B cell (primary cell): ENCODE measurements around the gene NPAS2. TPM values are rescaled to one million over a fixed set of nuclear protein-coding genes. Genes with fewer than 3 reads are reported as not detected.

Source experiments
- ATAC-seq: fragments of 200-7000 bp; cut with Tn5 transposase; one replicate; pipeline ENCODE4 v1.10.0; 2021; ENCODE audit warnings: low read depth, mild to moderate bottlenecking, moderate number of reproducible peaks, moderate library complexity
- CTCF ChIA-PET: fragments of 350-600 bp; sonication (Branson Sonifier 250); formaldehyde crosslinking; loops from one replicate; lab custom pipeline; 2021; ENCODE audit warnings: antibody characterized with exemption, inconsistent platforms; lab: Charles Lee
- POLR2A ChIA-PET: fragments of 350-600 bp; sonication (Branson Sonifier 250); formaldehyde crosslinking; loops from one replicate; lab custom pipeline; 2021; ENCODE audit warnings: antibody characterized with exemption; lab: Charles Lee
- DNase-seq: peaks from one replicate; pipeline ENCODE4 v3.0.0; 2013
- H2AFZ ChIP-seq: 2 replicates; pipeline ENCODE4 v1.6.1; 2012; ENCODE audit warnings: mild to moderate bottlenecking, low read depth, low read length; ENCODE audit not compliant: insufficient read depth, poor library complexity, severe bottlenecking
- H3K27ac ChIP-seq, 2 donors: 1 replicate in 1 of 2; 2 replicates in 1 of 2; pipeline ENCODE4 v1.5.1; 2012 to 2013; ENCODE audit warnings: low read length in 2 of 2, mild to moderate bottlenecking in 2 of 2, moderate library complexity in 1 of 2
- H3K27me3 ChIP-seq, 4 experiments: fragments of 200-600 bp in 1 of 4; sonication (generic) in 1 of 4; replicated peaks in 1 of 4; 1 replicate in 2 of 4; 2 replicates in 2 of 4; pipeline versions ENCODE4 v1.6.1 to v1.7.0; 2013 to 2016; ENCODE audit warnings: low read length in 3 of 4, mild to moderate bottlenecking in 2 of 4, mixed read lengths in 1 of 4, moderate library complexity in 1 of 4; ENCODE audit not compliant: insufficient read depth in 4 of 4, control insufficient read depth in 3 of 4; ENCODE audit errors: control extremely low read depth in 1 of 4
- H3K36me3 ChIP-seq, 2 experiments: replicated peaks in 1 of 2; 1 replicate in 1 of 2; 2 replicates in 1 of 2; pipeline versions ENCODE4 v1.6.1 to v1.7.1; 2013; ENCODE audit warnings: low read length in 1 of 2; ENCODE audit not compliant: insufficient read depth in 2 of 2, control insufficient read depth in 1 of 2; ENCODE audit errors: control extremely low read depth in 1 of 2, extremely low read depth in 1 of 2
- H3K4me1 ChIP-seq, 2 donors: fragments of 200-600 bp in 1 of 2; sonication (generic) in 1 of 2; 1 replicate in 1 of 2; 2 replicates in 1 of 2; pipeline versions ENCODE4 v1.5.1 to v1.6.1; 2013 to 2017; ENCODE audit warnings: low read length in 2 of 2; ENCODE audit not compliant: control insufficient read depth in 2 of 2, insufficient read depth in 2 of 2
- H3K4me2 ChIP-seq: replicated peaks from 2 replicates; pipeline ENCODE3; 2012; ENCODE audit warnings: mild to moderate bottlenecking, low read depth, low read length; ENCODE audit not compliant: poor library complexity, severe bottlenecking
- H3K4me3 ChIP-seq, 5 experiments: fragments of 200-600 bp in 1 of 5; sonication (generic) in 1 of 5; 1 replicate in 3 of 5; 2 replicates in 2 of 5; pipeline versions ENCODE4 v1.5.1 to v1.7.0; 2011 to 2016; ENCODE audit warnings: low read length in 4 of 5, mild to moderate bottlenecking in 4 of 5, low read depth in 2 of 5, control low read depth in 1 of 5, moderate library complexity in 1 of 5; ENCODE audit not compliant: insufficient read depth in 1 of 5; ENCODE audit errors: control extremely low read depth in 1 of 5, extremely low read depth in 1 of 5
- H3K79me2 ChIP-seq: fragments of 200-600 bp; sonication (generic); one replicate; pipeline ENCODE4 v1.6.0; 2016; ENCODE audit warnings: low read length; ENCODE audit not compliant: control insufficient read depth, insufficient read depth
- H3K9ac ChIP-seq: fragments of 200-600 bp; sonication (generic); 2 replicates; pipeline ENCODE4 v1.6.1; 2017; ENCODE audit warnings: mild to moderate bottlenecking, low read length, moderate library complexity
- H3K9me3 ChIP-seq, 3 donors: one replicate each; pipeline versions ENCODE4 v1.6.1 to v1.7.1; 2013; ENCODE audit warnings: low read length in 2 of 3; ENCODE audit not compliant: control insufficient read depth in 2 of 3, insufficient read depth in 1 of 3; ENCODE audit errors: control extremely low read depth in 1 of 3
- H4K20me1 ChIP-seq: 2 replicates; pipeline ENCODE4 v1.6.0; 2012; ENCODE audit warnings: mild to moderate bottlenecking, low read length; ENCODE audit not compliant: insufficient read depth, control insufficient read depth, poor library complexity, severe bottlenecking
- H3K27ac Mint-ChIP-seq: one replicate; pipeline ENCODE4 v1.8.0; 2021; ENCODE audit warnings: mixed read lengths
- H3K27me3 Mint-ChIP-seq: one replicate; pipeline ENCODE4 v1.8.0; 2021; ENCODE audit warnings: mixed read lengths
- H3K4me1 Mint-ChIP-seq: one replicate; pipeline ENCODE4 v1.8.0; 2021; ENCODE audit warnings: mixed read lengths
- H3K4me3 Mint-ChIP-seq: one replicate; pipeline ENCODE4 v1.8.0; 2021; ENCODE audit warnings: mixed read lengths
- H3K9me3 Mint-ChIP-seq: one replicate; pipeline ENCODE4 v1.8.0; 2022; ENCODE audit warnings: mixed read lengths; ENCODE audit not compliant: insufficient read depth
- CTCF ChIP-seq: fragments of 200-600 bp; IDR thresholded peaks from one replicate; pipeline ENCODE4 v1.8.0; 2022; ENCODE audit warnings: antibody characterized with exemption, mild to moderate bottlenecking
- EZH2 ChIP-seq: IDR thresholded peaks from 2 replicates; pipeline ENCODE4 v1.6.1; 2012; ENCODE audit warnings: borderline replicate concordance, low read depth, mild to moderate bottlenecking, moderate library complexity, low read length; ENCODE audit not compliant: insufficient read depth, poor library complexity, severe bottlenecking
- WGBS: methylation state at CpG from one replicate; pipeline ENCODE4 v1.1.5; 2013; ENCODE audit warnings: missing lambda C conversion rate; ENCODE audit not compliant: insufficient coverage; 5-methylcytosine and 5-hydroxymethylcytosine counted together
- intact Hi-C: fragments of 100-400 bp; cut with micrococcal nuclease; formaldehyde crosslinking; loops from one replicate; pipeline ENCODE4 v1.10.0; 2022
- polyA plus RNA-seq: library from polyadenylated mRNA; depleted of rRNA; stranded (reverse); fragments of >200 nt; gene quantifications from 2 replicates; pipeline ENCODE4 v1.2.3, GENCODE V29; 2012
- total RNA-seq, 2 donors: library from RNA; stranded (reverse); fragments of 120-200 nt in 1 of 2; gene quantifications; 1 replicate in 1 of 2; 2 replicates in 1 of 2; pipeline versions ENCODE4 v1.2.3 to v1.2.4, GENCODE V29; 2013 to 2022

NPAS2 gene
- total and polyA plus RNA-seq, 2 donors (not counting 1 experiment from before 2014, with no cell fraction given): not detected

- Mint-ChIP-seq H3K27me3 (peaks cover 35% of the 10 kb centered on the region), H3K4me1 (no peaks in the 10 kb centered on the region), H3K27ac (no peak overlapping the region), H3K9me3 (peaks cover 9% of the 10 kb centered on the region), H3K4me3 (no peak overlapping the region)
- Histone ChIP-seq H3K79me2 (no peaks in the 10 kb centered on the region), H3K27me3 (peaks cover 0 to 8% (median 4%) of the 10 kb centered on the region in 4 experiments), H3K9ac (no peak overlapping the region), H3K4me1 (no peaks in the 10 kb centered on the region), H3K4me3 (no peak overlapping the region), H3K36me3 (no peaks in the 10 kb centered on the region), H2AFZ (no peak overlapping the region), H3K27ac (no peak overlapping the region), H3K9me3 (peaks cover 0 to 3% (median 0%) of the 10 kb centered on the region in 3 donors), H4K20me1 (no peaks in the 10 kb centered on the region), H3K4me2 (no peak overlapping the region)
- no peak for DNase-seq
- POLR2A ChIA-PET: no interaction called here
- intact Hi-C loops: no loop called here
- TF ChIP-seq CTCF (no peak), EZH2 (no peak)
- CTCF ChIA-PET: no interaction called here
- no CpG with 5 or more reads among the region's 2 CpGs for WGBS
- ATAC-seq: no peak
These were observed 6.6 kb downstream of the NPAS2 start for GRCh38 chr2:100826494-100826893.

DNA sequence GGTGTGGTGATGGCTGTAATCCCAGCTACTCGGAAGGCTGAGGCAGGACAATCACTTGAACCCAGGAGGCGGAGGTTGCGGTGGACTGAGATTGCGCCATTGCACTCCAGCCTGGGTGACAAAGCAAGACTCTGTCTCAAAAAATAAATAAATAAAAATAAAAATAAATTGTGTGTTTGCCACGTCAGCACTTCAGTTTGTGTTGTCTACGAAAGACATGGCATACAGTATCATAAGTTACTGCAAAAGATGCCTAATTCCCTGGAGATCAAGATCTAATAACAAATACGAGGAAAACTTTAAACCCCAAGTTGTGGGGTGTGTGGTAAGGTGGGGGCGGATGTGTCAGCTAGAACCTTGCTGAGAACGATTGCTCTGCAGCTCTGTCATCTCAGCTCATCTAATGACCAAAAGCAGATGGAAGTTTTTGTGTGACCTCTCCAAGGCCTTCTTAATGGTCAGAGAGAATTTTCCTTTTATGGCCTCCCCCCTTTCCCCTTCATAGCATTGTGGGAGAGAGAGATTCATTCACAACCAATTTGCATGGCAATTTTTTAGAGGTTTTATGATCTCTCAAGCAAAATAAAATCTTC lies 11.3 kb downstream of the NPAS2 start:
- ChIA-PET CTCF (no interaction called here), POLR2A (no interaction called here)
- no peaks in the 10 kb centered on the region for H3K4me1 Mint-ChIP-seq
- peaks cover 30% of the 10 kb centered on the region for H3K27me3 Mint-ChIP-seq
- no peak overlapping the region for H3K9ac ChIP-seq
- H4K20me1 ChIP-seq: no peaks in the 10 kb centered on the region
- H3K27ac ChIP-seq: no peak overlapping the region
- H3K27me3 ChIP-seq: peaks cover 0 to 16% (median 3%) of the 10 kb centered on the region in 4 experiments
- H3K4me1 ChIP-seq: no peaks in the 10 kb centered on the region
- no peak overlapping the region for H2AFZ ChIP-seq
- H3K9me3 ChIP-seq: peaks cover 0 to 3% (median 0%) of the 10 kb centered on the region in 3 donors
- no peak overlapping the region for H3K27ac Mint-ChIP-seq
- no peak overlapping the region for H3K4me3 Mint-ChIP-seq
- no peak overlapping the region for H3K4me2 ChIP-seq
- WGBS: 100% methylated on average over 1 of the region's 9 CpGs
- DNase-seq (no peak), ATAC-seq (no peak)
- no peak overlapping the region for H3K4me3 ChIP-seq
- peaks cover 9% of the 10 kb centered on the region for H3K9me3 Mint-ChIP-seq
- TF ChIP-seq EZH2: no peak
- no peak for TF ChIP-seq CTCF
- H3K79me2 ChIP-seq: no peaks in the 10 kb centered on the region
- intact Hi-C loops: no loop called here
- no peaks in the 10 kb centered on the region for H3K36me3 ChIP-seq
